Activated CD4-positive, alpha-beta T cell treated with anti-CD3 and anti-CD28 coated beads for 1 hour (primary cell): ENCODE results near the gene HOXD12.

Experiments
- DNase-seq: peaks from one replicate; pipeline ENCODE4 v3.0.0-alpha.2; 2020

HOXD12 gene

GRCh38 chr2:176081837-176082524 lies 17.6 kb upstream of the HOXD12 start:
- DNase-seq = no peak

- DNase-seq = no peak
These were observed 17.1 kb upstream of the HOXD12 start for GRCh38 chr2:176082525-176082823.

DNA sequence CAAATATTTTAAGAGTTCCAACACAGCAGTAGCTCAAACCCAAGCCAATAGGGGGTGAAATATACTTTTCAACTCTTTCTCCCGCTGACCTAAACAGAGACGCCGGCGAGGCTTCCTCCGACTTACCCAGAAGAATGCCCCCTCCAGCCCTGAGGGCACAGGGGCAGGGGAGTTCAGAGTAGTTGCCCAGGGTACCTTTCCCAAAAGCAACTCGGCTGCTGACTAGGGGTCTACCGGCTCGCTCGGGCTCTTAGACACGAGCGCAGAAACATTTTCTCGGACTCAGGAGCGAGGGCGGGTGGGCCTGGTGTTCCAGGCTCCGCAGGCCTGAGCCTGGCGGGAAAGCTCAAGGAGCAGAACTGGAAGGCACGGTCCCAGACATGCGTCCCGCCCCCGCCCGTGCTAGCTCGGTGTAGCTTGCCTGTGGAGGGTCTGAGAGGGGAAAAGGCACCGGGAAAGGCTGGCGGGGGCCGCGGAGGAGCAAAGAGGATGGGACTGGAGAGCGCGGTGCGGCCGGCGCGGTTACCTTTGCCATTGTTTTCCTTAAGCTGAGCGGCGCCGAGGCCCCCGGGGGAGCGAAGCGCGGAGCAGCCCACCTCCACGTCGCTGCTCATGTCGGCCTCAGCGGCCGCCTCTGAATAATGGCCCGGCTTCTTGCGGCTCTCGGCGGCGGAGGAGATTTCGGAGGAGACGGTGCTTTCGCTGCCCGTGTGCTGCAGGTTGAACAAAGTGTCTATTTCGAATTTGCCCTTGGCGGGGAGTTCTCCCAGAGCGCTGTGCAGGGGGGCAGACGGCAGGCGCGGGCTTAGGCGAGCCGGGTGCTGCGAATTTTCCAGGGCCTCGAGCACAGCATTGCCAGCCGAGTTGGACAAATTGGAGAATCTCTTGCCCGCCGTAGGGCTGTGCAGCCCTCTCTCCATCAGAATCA lies 16.5 kb upstream of the HOXD12 start:
- no peak for DNase-seq

DNA sequence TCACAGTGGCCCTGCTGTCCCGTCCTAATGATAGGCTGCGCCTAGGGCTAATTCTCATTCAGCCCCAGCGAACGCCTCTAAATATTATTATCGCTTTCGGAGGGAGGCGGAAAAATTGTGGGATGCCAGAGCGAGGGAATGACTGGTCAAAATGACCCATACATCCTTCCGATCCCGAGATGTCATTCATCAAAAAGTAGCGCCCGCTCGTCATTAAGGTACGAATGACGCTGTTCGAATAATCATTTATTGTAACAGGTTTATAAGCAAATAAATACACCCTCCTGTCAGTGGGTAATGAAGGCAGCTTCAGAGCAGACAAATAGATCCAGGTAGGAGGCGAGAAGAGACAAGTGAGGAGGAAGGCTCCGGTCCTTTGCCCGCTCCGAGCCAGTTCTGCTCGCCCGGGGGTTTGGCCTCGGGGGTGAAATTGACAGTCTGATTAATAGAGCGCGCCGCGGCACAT lies 15.8 kb upstream of the HOXD12 start, which contains the start of gene EVX2:
EVX2 (minus strand) TSS at position 167 of the 466 bp plus-strand sequence. CDS start 186 bp downstream, outside the sequence.
- no peak for DNase-seq

- no peak for DNase-seq
These were observed 14.9 kb upstream of the HOXD12 start for GRCh38 chr2:176084611-176085119.

GRCh38 chr2:176085120-176085788 lies 14.3 kb upstream of the HOXD12 start:
- no peak for DNase-seq

- DNase-seq = no peak
These were observed 13.5 kb upstream of the HOXD12 start for GRCh38 chr2:176085861-176086771.

DNA sequence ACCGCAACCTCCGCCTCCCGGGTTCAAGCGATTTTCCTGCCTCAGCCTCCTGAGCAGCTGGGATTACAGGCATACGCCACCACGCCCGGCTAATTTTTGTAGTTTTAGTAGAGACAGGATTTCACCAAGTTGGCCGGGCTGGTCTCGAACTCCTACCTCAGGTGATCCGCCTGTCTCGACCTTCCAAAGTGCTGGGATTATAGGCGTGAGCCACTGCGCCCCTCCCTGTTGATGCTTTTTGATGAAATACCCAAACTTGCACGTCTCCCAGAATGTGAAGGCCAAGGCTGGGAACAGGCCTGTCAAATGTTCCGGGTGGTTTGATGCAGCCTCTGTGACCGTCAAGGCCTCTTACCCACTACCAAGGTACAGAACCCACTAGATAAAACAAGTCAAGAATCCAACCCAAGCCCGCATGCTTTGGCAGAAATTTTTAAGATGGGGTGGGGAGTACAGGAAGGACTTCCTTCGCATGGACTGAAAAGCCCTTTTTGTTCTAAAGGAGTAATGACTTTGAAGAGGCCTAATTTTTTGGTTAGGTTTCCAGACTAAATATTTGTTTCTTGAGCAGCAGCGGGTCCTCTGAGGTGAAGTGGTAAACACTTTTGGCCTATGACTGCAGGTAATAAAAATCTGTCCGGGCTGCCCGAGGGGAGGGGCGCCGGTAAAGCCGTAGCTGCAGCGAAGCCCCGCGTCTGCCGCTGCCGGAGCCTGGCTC lies 12.1 kb upstream of the HOXD12 start:
- no peak for DNase-seq

DNA sequence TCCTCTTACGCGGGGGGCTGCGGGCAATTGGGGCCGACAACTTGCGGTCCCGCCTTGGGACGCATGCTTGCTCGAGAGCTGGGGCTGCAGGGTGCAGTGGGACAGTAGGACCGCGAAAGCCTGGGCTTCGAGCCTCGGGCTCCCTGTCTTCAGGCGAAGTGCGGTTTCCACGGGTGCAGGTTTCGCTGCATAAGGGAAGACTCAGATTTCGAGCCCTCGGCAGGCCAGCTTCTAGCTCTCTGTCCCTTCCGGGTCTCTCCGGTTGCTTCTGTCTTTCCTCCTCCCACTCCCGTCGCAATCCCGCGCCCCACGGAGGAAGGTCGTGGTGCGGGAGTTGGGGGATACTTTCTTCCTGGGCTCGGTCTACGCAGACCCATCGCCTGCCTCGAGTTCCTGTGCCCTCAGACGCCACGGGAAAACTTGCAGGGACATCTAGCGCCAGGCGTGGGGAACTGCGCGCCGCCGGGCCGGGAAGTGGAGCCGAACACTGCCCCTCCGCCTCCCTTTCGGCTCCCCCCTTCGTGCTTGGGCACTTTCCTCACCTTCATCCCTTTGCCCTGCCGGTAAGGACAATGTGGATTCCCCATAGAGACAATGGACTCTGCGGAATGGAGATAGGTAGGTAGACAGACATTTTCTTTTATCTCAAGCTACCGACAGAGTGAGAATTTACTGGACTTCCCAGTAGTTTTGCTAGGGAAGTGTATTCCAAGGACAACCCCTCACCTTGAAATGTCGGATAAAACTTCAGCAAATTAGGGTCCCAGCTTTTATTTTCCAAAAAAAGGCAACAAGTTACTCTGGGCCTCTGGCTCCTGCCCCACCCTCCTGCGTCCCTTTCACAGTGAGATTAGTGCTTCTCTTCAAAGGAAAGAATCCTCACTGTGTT lies 11.3 kb upstream of the HOXD12 start:
- no peak for DNase-seq

GRCh38 chr2:176088937-176089842 lies 10.4 kb upstream of the HOXD12 start:
- DNase-seq = no peak

DNA sequence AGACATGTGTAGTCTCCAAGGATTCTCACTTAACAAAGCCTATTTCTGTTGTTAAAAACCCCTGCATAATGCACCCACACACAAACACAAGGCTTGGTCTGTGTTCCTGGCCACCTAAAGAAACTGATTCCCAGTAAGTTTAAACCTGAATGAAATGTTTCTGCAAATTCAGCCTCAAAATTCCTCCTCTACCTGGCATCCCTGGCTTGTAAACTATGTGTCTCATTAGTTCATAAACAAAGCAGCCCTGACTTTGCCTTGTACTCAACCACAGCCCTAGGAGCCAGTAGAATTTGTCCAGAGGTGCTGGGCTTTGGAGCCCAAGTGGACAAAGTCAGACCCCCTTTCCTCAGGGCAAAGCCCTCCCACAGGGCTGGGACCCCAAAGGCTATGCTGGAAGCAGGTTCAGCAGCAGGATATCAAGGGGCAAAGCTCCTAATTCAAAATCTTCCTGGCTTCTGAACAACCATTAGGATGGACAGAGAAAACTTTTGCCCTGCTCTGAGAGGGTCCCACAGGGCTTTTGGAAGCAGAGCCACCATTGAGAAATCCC lies 9.7 kb upstream of the HOXD12 start:
- no peak for DNase-seq

GRCh38 chr2:176090862-176091261 lies 8.7 kb upstream of the HOXD12 start:
- DNase-seq = no peak

DNA sequence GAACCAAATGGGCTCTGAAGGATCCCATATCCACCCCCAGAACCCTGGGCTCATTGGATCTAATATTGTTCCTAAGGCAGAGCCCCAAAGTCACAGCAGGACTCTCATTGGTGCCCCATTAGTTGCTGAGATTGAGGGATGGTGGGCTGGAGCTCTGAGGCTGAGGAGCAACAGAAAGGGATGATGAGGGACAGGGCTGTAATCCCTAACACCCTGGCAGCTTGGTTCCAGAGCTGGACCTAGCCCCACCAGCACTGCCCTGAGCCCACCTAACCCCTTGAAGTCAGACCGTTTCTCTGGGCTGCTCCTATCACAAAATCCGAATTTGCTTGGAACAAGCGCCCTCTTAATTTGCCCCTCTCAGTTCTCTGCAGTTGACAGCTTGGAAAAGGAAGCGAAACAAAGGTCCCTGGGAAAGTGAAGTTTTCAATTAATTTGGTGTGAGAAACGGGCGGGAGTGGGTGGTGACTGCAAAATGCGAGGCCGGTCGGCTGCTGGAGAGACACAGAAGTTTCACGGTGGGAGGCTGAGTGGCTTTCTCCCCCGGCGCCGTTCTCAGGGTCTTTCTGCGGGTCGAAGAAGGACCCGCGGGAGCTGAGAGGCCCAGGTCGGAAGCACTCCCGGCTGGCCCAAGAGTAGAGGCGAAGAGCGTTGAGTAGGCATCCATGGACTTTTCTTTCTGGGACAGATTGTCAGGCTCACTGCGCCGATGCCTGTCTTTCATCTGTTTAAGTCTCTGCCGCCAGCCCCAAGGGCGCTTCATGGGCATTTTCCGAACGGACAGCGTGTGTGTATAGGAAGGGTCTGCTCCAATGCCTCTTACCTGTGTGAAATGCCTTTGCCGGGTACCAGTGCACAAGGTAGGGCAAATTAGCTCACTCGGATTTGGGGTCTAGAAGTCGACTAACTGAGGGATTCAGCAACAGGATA lies 8.0 kb upstream of the HOXD12 start:
- no peak for DNase-seq

DNA sequence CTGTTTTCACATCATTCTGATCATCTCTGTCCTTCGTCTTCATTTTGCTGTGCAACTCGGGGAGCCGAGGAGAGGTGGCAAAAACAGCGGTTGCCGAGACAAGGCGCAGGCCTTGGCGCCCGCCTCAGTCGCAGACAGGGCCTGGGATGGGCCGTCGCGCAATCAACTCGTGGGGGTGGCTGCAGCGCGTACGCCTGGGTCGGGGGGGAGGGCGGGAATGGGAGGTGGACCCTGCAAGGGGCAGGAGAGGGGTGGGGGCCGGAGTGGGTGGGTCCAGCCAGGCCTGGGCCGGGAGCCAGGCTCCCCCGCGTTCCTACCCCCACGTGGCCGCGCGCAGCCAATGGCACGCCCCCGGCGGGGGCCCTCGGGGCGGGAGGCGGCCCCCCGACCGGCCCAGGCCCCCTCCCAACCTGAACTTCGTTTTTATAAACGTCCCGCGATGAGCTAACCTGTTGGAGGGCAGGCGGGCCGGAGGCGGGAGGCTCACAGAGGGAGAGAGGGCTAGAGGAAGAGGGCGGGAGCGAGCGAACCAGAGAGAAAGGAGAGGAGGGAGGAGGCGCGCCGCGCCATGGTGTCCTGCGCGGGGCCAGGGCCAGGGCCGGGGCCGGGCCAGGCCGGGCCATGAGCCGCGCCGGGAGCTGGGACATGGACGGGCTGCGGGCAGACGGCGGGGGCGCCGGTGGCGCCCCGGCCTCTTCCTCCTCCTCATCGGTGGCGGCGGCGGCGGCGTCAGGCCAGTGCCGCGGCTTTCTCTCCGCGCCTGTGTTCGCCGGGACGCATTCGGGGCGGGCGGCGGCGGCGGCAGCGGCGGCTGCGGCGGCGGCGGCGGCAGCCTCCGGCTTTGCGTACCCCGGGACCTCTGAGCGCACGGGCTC lies 7.1 kb upstream of the HOXD12 start, which contains the start of gene HOXD13:
HOXD13 (plus strand) TSS at position 452 of the 875 bp plus-strand sequence; CDS start at position 622, 170 bp downstream.
- DNase-seq = no peak

DNA sequence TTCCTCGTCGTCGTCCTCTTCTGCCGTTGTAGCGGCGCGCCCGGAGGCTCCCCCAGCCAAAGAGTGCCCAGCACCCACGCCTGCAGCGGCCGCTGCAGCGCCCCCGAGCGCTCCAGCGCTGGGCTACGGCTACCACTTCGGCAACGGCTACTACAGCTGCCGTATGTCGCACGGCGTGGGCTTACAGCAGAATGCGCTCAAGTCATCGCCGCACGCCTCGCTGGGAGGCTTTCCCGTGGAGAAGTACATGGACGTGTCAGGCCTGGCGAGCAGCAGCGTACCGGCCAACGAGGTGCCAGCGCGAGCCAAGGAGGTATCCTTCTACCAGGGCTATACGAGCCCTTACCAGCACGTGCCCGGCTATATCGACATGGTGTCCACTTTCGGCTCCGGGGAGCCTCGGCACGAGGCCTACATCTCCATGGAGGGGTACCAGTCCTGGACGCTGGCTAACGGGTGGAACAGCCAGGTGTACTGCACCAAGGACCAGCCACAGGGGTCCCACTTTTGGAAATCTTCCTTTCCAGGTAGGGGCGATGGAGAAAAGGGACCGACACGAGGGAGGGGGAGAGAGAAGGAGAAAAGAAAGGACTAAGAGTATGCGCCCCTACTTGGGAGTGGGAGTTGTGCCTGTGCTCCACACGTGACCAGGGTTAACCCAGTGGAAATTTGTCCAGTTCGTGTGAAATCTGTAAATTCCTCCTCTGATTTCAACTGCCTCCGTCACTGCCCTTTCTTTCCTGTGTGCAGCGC lies 6.3 kb upstream of the HOXD12 start:
- DNase-seq = no peak

- DNase-seq = no peak
These were observed 5.7 kb upstream of the HOXD12 start for GRCh38 chr2:176093898-176094249.
